Peyer's patch (tissue), 4 donors: ENCODE data around the gene ABR. TPM values are rescaled to one million over a fixed set of nuclear protein-coding genes. Genes with fewer than 3 reads are reported as not detected.

Experiments
- DNase-seq, 3 donors: peaks; one replicate each; pipeline ENCODE4 v3.0.0-alpha.2; 2017 to 2019
- H3K27ac ChIP-seq, 4 donors: fragments of 200-600 bp; sonication (generic); one replicate each; pipeline ENCODE4 v1.5.1; 2016 to 2019
- H3K27me3 ChIP-seq, 2 donors: fragments of 200-600 bp; sonication (generic); one replicate each; pipeline ENCODE4 v1.5.1; 2019
- H3K36me3 ChIP-seq, 3 donors: fragments of 200-600 bp; sonication (generic); one replicate each; pipeline ENCODE4 v1.5.1; 2016 to 2019
- H3K4me1 ChIP-seq, 4 donors: fragments of 200-600 bp; sonication (generic); one replicate each; pipeline ENCODE4 v1.5.1; 2016 to 2019
- H3K4me3 ChIP-seq, 4 donors: fragments of 200-600 bp; sonication (generic); 1 replicate in 3 of 4; 2 replicates in 1 of 4; pipeline ENCODE4 v1.5.1; 2016 to 2019; ENCODE audit warnings: mild to moderate bottlenecking in 1 of 4
- H3K9me3 ChIP-seq, 4 donors: fragments of 200-600 bp; sonication (generic); one replicate each; pipeline ENCODE4 v1.5.1; 2016 to 2019; ENCODE audit warnings: mild to moderate bottlenecking in 1 of 4
- POLR2A ChIP-seq, 2 donors: fragments of 450-650 bp; IDR thresholded peaks; one replicate each; pipeline ENCODE4 v1.5.1; 2017; ENCODE audit warnings: antibody characterized with exemption in 2 of 2, mild to moderate bottlenecking in 2 of 2, moderate library complexity in 2 of 2
- total RNA-seq, 4 donors: library from RNA; depleted of rRNA; stranded (reverse); fragments of >200 nt; gene quantifications; one replicate each; pipeline ENCODE4 v1.1.0, GENCODE V29; 2016
- TF ChIP-seq, protein P1 (sequence below), 6 experiments: fragments of 450-650 bp in 4 of 6; fragments of 200-600 bp in 2 of 6; sonication (generic) in 1 of 6; IDR thresholded peaks; one replicate each; pipeline ENCODE4 v1.5.1; 2017 to 2019; ENCODE audit warnings: antibody characterized with exemption in 6 of 6, mild to moderate bottlenecking in 3 of 6, moderate library complexity in 1 of 6

The ABR gene
- total RNA-seq, 4 donors from 2014 or later: 220 to 753 (median 440) TPM

DNA sequence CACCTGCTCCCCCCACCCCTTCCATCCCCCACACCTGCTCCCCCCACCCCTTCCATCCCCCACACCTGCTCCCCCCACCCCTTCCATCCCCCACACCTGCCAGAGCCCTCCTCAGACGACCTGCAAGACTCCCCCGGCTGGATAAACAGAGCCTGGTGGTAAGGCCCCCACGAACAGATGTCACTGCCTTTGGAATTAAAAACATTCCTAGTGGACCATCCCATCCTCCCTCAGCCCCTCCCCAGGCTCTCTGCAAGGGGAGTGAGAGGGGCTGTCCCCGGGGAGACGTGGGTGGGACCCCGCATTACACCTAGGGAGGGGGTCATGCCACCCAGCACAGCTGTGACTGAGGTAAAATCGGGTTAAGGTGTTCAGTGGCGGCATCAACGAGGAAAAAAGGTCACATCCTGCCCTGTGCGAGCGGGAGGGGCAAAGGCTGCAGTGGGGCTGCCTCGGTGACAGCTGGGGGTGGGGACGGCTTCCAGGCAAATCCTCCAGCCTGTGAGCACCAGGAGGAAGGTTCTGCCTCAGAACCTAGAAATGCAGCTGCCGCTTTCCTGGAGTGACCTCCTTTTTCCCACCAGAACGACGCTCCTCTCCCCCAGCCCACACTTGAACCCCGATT is 144.1 kb downstream of the ABR start:
- Histone ChIP-seq H3K27me3 (no peaks in the 10 kb centered on the region), H3K4me3 (no peak overlapping the region), H3K4me1 (peaks cover 0 to 22% (median 0%) of the 10 kb centered on the region in 4 donors), H3K9me3 (no peaks in the 10 kb centered on the region), H3K36me3 (peaks cover 0 to 50% (median 0%) of the 10 kb centered on the region in 3 donors), H3K27ac (peak overlapping the region in 1 of 4 donors; percentile 9)
- TF ChIP-seq, protein P1, sequence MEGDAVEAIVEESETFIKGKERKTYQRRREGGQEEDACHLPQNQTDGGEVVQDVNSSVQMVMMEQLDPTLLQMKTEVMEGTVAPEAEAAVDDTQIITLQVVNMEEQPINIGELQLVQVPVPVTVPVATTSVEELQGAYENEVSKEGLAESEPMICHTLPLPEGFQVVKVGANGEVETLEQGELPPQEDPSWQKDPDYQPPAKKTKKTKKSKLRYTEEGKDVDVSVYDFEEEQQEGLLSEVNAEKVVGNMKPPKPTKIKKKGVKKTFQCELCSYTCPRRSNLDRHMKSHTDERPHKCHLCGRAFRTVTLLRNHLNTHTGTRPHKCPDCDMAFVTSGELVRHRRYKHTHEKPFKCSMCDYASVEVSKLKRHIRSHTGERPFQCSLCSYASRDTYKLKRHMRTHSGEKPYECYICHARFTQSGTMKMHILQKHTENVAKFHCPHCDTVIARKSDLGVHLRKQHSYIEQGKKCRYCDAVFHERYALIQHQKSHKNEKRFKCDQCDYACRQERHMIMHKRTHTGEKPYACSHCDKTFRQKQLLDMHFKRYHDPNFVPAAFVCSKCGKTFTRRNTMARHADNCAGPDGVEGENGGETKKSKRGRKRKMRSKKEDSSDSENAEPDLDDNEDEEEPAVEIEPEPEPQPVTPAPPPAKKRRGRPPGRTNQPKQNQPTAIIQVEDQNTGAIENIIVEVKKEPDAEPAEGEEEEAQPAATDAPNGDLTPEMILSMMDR (IDR thresholded peaks at IDR 0.05): no peak
- DNase-seq: no peak

DNA sequence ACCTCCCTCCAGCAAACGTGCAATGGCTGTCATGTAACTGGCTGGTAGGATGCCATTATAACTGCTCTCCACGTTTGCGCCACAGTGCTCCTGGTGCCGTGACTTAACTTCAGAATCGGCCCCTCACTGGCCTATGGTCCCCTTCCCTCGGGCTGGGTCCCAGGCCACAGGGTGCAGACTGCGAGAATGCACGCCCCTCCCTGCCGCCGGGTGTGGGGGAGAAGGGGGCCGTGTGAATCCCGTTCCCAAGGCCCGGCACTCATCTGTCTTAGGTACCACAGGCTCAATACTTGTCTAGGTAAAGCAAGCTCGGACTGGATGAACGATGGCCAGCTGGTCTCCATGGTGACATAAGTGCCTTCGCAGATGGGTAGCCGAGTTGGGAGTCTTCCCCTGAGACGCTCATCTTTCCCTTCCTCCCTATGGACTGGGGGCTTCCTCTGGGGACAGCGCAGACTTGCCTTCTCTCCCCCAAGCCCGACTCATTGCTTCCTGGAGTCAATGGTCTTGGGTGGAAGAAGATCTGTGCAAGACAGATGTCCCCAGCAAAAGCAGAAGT is 145.1 kb downstream of the ABR start:
- Histone ChIP-seq H3K27me3 (no peaks in the 10 kb centered on the region), H3K36me3 (peaks cover 0 to 42% (median 0%) of the 10 kb centered on the region in 3 donors), H3K27ac (no peak overlapping the region), H3K4me1 (peaks cover 0 to 19% (median 0%) of the 10 kb centered on the region in 4 donors), H3K9me3 (no peaks in the 10 kb centered on the region), H3K4me3 (no peak overlapping the region)
- DNase-seq: no peak
- TF ChIP-seq, protein P1 (IDR thresholded peaks at IDR 0.05): no peak
- no peak for TF ChIP-seq POLR2A (IDR thresholded peaks at IDR 0.05)

DNA sequence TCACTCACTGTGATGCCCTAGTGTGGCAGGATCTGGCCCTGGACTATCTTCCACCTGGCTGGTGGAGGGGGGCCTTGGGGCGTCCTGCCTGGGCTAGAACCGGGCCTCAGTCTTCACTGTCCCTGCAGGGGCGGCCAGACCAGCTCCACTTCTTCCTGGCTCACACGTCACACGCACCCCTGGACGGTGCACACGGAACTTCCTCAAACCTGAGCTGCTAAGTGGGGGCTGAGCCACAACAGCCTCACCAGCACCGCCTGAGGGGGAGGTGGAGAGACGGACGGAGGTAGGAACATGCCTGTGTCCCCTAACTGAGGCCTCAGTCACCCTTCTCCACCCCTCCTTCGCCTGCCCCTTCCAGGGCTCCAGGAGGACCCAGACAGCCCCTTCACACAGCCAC is 146.3 kb downstream of the ABR start:
- H3K36me3 ChIP-seq: peaks cover 0 to 32% (median 0%) of the 10 kb centered on the region in 3 donors
- peaks cover 0 to 15% (median 0%) of the 10 kb centered on the region in 4 donors for H3K4me1 ChIP-seq
- DNase-seq: peak in 1 of 3 donors; percentile 61
- no peak overlapping the region for H3K4me3 ChIP-seq
- H3K9me3 ChIP-seq: no peaks in the 10 kb centered on the region
- no peaks in the 10 kb centered on the region for H3K27me3 ChIP-seq
- peak overlapping the region in 1 of 4 donors; percentile 17 for H3K27ac ChIP-seq
- TF ChIP-seq, protein P1 (IDR thresholded peaks at IDR 0.05): no peak
- no peak for TF ChIP-seq POLR2A (IDR thresholded peaks at IDR 0.05)

DNA sequence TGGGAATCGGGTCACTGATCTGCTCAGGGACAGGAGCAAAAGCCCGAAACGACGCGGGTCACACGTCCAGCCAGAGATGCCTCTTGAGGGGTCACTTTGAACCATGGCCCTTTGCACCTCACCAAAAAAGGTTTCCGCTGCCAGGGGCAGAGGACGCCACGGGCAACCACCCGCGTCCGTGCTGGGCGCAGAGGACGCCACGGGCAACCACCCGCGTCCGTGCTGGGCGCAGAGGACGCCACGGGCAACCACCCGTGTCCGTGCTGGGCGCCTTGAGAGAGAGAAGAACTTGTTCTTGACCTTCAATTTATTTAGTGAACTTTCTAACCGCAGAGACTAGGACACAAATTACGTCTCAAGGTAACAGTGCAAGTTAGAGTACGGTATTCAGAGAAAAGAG is 147.4 kb downstream of the ABR start:
- TF ChIP-seq, protein P1 (IDR thresholded peaks at IDR 0.05): no peak
- no peak for TF ChIP-seq POLR2A (IDR thresholded peaks at IDR 0.05)
- peaks cover 0 to 26% (median 0%) of the 10 kb centered on the region in 3 donors for H3K36me3 ChIP-seq
- no peak overlapping the region for H3K4me3 ChIP-seq
- H3K27me3 ChIP-seq: no peaks in the 10 kb centered on the region
- DNase-seq: no peak
- peaks cover 0 to 18% (median 0%) of the 10 kb centered on the region in 4 donors for H3K4me1 ChIP-seq
- H3K27ac ChIP-seq: no peak overlapping the region
- H3K9me3 ChIP-seq: no peaks in the 10 kb centered on the region

DNA sequence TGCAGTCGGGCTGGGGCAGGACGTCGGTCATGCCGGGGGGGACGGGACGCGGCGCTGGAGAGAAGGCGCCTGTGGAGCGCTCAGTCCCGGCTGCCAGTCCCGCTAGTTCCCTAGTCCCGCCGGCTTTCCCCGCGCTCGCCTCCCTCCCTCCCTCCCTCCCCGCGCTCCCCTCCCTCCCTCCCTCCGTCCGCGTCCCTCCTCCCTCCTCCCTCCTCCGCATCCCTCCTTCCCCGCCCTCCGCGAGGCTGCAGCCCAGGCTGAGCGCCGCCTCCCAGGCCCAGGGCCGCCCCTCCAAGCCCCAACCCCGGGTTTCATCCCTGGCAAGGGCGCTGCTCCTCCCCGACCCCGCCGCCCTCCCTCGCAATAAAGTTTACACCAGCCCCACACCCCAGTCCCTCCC is 148.1 kb downstream of the ABR start:
- no peak for DNase-seq
- TF ChIP-seq, protein P1 (IDR thresholded peaks at IDR 0.05): no peak
- TF ChIP-seq POLR2A (IDR thresholded peaks at IDR 0.05): no peak
- H3K27ac ChIP-seq: peak overlapping the region in 3 of 4 donors; percentile 17 to 69 (median 43)
- H3K4me1 ChIP-seq: peaks cover 0 to 18% (median 0%) of the 10 kb centered on the region in 4 donors
- no peaks in the 10 kb centered on the region for H3K27me3 ChIP-seq
- peak overlapping the region; percentile 9 to 53 (median 28) for H3K4me3 ChIP-seq
- peaks cover 0 to 28% (median 0%) of the 10 kb centered on the region in 3 donors for H3K36me3 ChIP-seq
- H3K9me3 ChIP-seq: no peaks in the 10 kb centered on the region
